ENCODE data around the gene CTPS2.

Gene CTPS2

DNA sequence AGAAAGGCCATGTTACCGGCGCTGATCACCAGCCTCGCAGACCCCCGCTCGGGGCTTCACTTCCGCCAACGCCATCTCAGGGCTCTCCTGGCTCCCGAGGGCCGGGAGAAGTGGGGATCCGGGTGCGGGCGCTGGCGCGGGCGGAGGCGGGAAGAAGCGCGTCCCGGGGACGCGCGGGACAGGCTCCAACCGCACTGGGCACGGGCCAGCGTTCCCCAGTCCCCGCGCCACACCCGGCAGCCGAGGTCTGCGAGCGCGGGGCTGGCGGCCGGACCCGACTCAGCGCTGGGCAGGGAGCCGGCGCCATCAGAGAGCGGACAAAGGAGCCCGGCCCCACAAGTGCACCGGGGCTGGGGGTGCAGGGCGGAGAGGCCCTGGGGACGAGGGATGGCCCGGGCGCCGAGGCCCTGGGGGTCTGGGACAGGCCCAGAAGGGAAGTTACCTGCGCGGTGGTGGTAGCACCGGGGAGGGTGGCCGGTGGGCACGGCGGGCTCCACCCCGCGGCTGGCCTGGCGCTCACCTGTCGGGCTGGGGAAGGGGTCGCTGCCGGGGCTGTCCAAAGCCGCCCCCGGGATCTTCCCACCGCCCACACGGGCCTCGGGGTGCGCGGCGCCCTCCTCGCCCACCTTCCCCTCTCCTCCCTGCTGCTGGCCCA is 449 bp downstream of the CTPS2 start:
- DNase-seq (ENCODE audit: low read depth in 2 of 2): no peak

DNA sequence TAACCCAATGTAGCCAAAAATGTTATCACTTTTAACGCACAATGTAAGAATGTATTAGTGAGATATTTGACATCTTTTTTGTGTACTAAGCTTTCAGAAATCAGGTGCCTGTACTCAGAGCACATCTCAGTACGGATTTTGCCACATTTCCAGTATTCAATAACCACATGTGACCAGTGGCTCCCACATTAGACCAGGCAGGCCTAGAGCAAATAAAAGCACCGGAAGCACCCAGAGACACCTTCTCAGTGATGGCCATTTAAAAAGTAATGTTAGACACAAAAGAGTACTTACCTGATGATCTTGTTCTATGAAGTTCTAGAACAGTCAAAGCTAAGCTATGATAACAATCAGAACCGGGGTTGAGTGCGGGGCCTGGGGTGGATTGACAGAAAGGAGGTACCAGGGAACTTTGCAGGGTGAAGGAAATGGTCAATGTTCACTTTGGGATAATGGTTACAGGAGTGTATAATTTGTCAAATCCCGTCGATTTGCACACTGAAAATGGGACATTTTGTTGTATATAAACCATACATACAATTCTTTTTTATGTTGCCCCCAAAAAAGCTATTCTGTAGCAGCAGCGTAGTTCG is 1.2 kb downstream of the CTPS2 start:
- DNase-seq (ENCODE audit: low read depth in 2 of 2): no peak

DNA sequence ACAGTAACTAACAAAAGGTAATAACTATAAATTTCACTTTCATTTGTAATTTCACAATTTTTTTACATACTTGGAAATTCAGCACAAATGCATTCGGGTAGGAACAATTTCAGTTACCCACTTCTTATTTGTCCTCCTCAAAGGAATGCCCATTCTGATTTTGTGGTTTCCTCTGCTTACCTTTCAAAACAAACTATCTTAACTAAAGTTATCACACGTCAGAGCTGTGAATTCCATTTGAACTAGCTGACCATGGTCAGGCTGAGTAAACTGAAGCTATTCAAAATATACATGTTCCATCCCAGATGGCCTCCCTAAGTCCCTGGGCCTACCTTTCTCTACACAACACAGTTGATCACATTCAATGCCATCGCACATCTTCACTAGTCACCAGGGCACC is 4.5 kb downstream of the CTPS2 start:
- no peak for DNase-seq (ENCODE audit: low read depth in 2 of 2)

DNA sequence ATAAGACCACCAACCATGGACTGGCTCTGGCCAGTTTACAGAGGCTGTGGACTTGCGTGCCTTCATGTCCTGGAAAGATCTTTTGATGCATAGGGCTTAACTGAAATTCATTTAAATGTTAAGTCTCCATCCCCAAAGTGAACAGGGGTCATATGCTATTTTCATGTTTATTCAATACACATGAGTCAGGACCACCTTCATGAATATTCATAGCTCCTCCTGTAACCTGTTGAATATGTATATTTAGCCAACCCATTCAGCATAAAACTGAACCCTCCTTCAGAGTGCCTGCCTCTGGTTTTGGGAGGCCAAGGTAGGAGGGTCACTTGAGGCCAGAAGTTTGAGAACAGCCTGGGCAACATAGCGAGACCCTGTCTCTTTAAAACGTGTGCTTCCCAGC is 7.1 kb downstream of the CTPS2 start:
- no peak for DNase-seq (ENCODE audit: low read depth in 2 of 2)

DNA sequence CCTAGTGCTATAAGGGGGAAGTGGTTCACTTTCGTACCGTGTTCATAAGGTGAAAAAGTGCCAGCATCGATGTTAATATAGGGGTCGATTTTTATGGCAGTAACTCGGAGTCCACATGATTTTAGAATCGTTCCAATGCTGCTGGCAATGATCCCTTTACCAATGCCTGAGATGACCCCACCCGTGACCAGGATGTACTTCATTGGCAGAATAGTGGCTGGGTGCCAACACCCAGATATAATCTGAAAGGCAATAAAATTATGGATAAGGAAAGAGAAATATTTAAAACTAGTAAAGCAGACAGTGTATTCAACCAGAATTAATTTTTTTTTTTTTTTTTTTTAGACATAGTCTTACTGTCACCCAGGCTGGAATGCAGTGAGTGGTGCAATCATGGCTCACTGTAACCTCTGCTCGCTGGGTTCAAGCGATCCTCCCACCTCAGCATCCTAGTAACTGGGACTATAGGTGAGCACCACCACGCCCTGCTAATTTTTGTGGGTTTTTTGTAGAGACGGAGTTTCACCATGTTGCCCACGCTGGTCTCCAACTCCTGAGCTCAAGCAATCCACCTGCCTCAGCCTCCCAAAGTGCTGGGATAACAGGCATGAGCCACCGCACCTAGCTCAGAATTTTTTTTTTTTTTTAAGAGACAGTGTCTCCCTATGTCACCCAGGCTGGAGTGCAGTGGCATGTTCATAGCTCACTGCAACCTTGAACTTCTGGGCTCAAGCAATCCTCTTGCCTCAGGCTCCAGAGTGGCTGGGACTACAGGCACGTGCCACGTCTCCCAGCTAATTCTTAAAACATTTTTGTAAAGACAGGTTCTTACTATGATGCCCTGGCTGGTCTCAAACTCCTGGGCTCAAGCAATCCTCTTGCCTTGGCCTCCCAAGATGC is 9.5 kb downstream of the CTPS2 start:
- DNase-seq (ENCODE audit: low read depth in 2 of 2): no peak

DNA sequence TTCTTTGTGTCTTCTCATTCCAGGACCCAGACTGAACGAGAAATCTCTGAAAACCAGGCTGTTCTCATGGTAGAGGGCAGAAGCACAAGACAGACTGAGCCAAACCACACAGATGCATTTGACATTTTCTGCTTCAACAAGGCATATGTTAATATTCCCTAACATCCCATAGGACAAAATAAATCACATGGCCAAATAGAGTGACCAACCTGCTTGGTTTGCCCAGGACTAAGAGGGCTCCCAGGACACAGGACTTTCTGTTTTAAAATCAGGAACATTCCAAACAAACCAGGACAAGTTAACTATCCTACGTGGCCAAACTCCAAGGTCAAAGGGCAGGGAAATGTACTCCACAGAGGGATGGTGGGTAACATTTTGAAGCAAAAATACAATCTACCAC is 11.7 kb downstream of the CTPS2 start:
- DNase-seq (ENCODE audit: low read depth in 2 of 2): no peak

DNA sequence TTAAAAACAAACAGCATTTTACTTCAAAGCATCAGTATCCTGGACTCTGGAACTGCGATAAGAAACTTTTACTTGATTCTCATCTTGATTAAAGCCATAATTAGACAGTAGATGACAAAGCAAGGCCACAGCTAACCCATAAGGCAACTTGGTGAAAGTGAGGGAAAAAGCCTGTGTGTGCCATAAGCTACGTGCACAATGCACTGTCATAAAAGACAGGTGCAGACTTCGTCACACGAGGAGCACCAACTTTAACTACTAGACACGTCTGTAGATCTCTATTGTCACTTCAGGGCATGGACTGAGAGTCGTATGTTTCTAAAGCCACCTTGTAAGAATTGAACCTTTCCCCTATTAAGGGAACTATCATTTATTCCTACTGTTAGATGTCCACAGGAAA is 13.1 kb downstream of the CTPS2 start:
- DNase-seq (ENCODE audit: low read depth in 2 of 2): no peak

DNA sequence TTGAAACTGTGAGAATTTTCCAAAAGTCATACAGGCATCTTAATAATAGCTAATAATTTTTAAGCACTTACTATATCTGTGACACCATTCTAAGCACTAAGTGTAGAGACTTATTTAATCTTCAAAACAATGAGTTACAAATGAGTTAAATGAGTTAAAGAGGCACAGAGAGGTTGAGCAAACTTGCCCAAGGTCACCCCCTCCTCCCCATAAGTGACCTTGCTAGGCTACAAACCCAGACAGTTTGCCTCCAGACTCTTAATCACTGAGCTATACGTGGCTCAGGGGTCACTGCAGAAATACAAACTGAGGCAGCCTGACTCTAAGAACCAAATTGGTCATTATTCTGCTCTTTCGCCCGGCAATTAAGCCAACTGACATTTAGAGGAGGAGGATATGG is 15.5 kb downstream of the CTPS2 start:
- DNase-seq (ENCODE audit: low read depth in 2 of 2): no peak

DNA sequence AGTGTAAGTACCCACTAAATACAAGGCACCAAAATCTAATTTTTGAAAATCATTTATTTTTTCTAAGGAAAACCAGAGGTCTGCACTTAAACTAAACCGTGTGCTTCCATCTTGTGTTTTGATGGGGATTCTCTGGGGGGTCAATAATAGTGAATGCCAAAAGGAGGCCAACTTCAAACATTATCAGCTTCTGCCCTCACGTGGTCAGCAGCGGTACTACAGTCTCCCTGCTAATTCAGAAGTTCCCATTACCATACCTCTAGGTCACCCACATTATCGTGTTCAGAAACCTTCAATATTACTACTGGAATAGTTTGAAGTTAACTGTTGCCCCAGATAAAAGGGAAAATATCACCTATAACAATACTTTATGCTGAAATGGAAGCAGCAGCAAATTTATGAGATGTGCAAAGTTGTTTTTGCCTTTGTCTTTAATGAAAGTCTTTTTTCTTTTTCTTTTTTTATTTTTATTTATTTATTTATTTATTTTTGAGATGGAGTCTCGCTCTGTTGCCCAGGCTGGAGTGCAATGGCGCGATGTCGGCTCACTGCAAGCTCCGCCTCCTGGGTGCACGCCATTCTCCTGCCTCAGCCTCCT is 17.3 kb downstream of the CTPS2 start:
- DNase-seq (ENCODE audit: low read depth in 2 of 2): peak; percentile 41 to 42

DNA sequence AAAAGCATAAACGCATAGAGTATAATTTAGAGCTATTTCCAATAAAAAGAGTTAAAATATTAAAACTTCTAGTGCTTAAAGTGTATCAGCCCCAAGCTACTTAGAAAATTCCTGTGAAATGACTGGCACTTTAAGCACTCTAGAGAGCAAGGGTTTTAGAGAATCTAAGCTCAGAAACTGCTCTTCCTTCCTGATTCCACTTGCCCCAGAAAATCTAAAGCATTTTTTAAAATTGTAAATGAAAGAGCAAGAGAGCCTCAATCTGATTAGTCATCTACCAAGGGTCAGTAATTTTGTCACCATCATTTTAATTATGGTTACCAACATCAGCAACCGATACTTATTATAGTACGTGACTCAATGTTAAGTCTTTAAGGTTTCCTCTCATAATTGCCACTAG is 25.0 kb downstream of the CTPS2 start:
- no peak for DNase-seq (ENCODE audit: low read depth in 2 of 2)

DNA sequence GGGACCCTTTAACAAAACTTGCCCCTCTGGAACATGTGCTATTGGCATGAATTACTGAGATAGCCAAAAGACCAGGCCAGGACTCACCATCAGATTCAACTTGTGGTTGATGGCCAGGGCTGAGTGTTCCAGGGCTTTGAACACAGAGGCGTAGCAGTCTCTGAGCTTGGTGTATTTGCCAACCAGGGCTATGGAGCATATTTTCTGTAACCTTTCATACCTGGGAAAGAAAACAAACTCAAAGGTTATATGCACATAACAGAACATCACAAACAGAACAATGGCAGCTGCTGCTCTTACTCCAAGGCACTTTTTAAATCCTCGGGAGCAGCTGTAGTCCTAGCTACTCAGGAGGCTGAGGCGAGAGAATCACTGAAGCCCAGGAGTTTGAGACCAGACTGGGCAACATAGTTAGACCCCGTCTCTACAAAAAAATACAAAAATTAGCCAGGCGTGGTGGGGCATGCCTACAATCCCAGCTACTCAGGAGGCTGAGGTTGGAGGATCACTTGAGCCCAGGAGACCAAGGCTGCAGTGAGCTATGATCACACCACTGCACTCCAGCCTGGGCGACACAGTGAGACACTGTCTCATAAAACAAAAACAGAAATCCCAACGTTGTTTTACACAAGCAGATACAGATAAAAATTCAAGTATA is 29.3 kb downstream of the CTPS2 start:
- no peak for DNase-seq (ENCODE audit: low read depth in 2 of 2)

DNA sequence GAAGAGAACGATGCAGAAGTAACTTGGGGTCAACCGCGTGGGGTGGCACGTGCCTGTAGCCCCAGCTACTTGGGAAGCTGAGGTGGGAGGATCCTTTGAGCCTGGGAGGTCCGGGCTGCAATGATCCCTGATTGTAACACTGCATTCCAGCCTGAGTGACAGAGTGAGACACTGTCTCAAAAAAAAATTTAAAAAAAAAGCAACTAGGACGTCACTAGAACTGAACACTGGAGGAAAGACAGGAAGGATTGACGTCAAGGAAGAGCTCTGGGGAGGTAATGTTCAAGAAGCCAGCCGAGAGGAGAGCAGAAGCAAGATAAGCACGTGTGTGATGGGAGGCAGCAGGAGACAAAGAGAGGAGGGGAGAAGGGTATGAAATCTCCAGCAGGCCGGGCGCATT is 33.8 kb downstream of the CTPS2 start:
- DNase-seq (ENCODE audit: low read depth in 2 of 2): no peak

DNA sequence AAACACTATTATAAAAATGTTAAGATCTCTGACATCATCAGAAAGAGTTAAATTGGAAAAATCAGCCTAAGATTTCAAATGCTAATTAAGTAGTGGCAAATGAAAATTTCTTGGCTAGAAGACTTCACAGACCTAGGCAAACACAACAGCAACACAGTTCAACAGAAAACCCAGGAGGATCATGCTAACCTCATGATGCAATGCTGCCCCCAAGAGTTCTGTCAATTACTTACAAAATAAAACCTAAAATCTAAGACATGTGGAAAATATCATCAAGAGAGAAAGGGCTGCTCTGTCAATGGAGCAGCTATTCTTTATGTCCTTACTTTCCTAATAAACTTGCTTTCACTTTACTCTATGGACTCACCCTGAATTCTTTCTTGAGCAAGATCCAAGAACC is 41.5 kb downstream of the CTPS2 start:
- DNase-seq (ENCODE audit: low read depth in 2 of 2): no peak

DNA sequence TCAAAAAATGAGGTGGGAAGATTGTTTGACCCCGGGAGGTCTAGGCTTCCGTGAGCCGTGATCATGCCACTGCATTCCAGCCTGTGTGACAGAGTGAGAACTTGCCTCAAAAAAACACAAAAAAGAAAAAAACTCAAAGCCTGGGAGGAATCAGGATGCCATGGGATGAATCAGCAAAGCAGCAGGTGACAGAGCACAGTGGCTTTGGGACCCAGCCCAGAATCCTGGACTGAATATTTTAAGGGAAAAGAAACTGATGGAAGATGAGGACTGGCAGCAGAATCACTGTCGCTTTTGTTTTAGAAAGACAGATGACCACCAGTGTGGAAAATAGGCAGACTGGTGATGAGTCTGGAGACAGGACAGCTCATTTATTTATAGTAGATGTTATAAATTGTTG is 45.9 kb downstream of the CTPS2 start:
- DNase-seq (ENCODE audit: low read depth in 2 of 2): no peak

DNA sequence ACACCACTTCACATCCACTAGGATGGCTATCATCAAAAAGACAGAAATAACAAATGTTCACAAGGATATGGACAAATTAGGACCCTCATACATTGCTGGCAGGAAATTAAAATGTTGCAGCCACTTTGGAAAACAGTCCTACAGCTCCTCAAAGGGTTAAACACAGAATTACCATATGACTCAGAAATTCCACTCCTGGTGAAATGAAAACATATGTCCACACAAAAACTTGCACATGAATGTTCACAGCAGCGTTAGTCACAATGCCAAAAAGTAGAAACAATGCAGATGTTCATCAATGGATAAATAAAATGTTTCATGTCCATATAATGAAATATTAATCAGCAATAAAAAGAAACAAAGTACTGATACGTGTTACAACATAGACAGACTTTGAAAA is 47.4 kb downstream of the CTPS2 start:
- no peak for DNase-seq (ENCODE audit: low read depth in 2 of 2)

DNA sequence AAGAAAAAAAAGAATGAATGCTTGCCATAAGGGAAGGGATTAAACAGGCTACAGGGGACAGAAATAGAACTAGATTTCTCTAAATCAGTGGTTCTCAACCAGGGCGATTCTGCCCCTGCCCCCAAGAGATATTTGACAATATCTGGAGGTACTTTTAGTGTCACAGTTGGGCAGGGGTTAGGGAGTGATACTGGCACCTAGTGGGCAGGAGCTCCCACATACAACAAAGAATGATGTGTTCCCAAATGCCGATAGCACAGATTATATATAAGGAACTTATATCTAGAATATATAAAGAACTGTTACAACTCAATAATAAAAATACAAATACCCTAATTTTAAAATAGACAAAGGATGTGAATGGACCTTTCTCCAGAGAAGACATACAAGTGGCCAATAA is 47.8 kb downstream of the CTPS2 start:
- DNase-seq (ENCODE audit: low read depth in 2 of 2): no peak

DNA sequence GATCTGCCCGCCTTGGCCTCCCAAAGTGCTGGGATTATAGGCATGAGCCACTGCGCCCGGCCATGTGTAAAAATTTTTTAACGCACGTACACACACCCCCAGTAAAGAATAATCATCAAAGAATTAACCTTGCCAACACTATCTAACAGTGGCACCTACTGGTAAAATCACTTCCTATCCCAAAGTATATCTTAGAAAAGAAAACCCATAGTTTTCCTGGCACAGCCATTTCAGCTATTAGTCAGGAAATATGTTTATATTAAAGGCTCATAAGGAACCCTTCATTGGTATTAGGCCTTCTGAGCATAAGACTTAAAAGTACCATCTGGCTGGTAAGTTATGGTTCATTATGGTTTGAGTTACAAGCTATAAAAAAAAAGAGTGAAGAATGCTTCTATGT is 48.4 kb downstream of the CTPS2 start:
- DNase-seq (ENCODE audit: low read depth in 2 of 2): no peak

DNA sequence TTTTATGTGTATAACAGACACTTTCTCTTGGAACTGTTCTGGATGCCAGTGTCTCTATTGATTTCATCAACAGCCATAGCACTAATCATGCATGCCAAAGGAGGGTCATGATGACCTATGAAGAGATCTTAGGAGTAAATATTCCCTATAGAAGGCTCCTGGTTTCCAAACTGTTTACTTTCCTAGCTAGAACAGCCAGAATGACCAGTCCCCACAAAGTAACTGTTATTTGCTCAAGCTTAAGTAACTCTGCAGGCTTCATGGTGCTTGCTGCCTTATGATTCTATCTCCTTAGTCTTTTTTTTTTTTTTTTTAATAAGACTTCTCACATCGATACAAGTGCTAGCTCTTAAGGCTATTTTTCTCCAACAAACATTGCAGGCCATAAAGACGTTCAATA is 50.1 kb downstream of the CTPS2 start:
- DNase-seq (ENCODE audit: low read depth in 2 of 2): no peak

DNA sequence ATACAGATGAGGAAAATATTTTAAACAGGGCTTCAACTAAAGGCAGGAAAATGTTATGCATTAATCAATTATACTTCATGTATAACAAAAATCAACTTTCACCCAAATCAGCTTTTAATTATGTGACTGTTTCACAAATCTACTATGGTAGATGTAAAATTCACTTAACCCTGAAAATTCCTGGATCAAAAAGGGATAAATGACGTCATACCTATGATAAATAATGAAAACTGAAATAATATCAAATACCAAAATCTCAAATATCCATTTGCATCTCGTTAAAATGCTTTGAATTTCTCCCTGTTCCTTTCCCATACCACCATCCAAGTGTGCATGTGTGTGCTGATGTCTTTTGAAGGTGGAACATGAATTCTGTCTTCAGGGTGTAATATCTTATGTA is 51.0 kb downstream of the CTPS2 start:
- no peak for DNase-seq (ENCODE audit: low read depth in 2 of 2)

DNA sequence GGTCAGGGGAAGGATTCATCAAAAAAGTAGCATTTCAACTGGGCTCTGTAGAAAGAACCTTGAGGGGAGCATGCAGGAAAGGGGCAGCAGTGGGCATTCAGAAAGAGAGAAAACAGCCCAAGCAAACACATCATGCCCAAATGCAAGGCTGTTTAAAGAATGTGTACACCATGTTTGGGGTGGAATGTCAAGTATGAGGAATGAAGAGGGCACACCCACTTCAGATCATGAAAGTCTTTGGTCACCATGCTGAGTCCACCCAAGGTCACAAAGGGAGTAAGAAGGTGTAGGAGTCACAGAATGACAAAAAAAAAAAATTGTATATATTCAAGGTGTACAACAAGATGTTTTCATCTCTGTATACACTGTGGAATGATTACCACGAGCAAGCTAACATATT is 53.1 kb downstream of the CTPS2 start:
- DNase-seq (ENCODE audit: low read depth in 2 of 2): no peak

DNA sequence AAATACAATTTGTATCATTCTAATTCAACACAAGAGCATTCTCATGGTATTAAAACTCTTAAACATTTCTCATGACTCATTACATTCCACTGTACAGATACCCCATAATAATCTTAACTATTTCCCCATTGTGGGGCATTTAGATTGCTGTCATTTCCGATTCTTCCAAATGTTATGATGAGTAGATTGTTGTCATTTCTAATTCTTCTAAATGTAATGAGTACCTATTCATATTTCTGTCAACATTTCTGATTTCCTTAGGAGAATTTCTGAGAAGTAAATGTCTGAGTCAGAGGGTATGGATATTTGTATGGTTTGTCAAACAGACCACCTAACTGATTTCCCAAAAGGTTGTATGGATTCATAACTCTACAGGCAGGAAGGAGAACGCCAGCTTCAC is 54.2 kb downstream of the CTPS2 start:
- no peak for DNase-seq (ENCODE audit: low read depth in 2 of 2)

DNA sequence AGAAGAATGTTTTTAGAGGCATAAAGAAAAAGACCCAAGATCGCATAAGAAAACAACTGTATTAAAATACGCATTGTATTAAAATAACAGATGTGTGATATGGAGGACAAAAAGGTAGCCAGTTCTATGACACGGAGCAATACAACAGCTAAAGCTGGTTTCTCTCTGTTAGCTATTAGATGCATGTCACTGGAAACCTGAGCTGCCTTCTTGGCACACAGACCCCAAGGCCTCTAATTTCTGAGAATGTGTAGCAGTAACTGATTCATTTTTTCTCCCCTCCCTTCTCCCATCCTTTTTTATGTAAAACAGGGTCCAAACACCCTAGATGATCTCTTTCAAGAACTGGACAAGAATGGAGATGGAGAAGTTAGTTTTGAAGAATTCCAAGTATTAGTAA is 58.4 kb downstream of the CTPS2 start:
- DNase-seq (ENCODE audit: low read depth in 2 of 2): no peak

Data from stimulated activated CD8-positive, alpha-beta memory T cell treated with anti-CD3 and anti-CD28 coated beads, Interleukin-7, amount 100 ng/mL, for 1 hour (primary cell).